Right atrium auricular region (tissue), 2 donors: Measurements from ENCODE around the gene PRMT2. TPM values are rescaled to one million over a fixed set of nuclear protein-coding genes. Genes with fewer than 3 reads are reported as not detected.

Experiments
- DNase-seq: peaks from one replicate; pipeline ENCODE4 v3.0.0-alpha.2; 2019; ENCODE audit warnings: low spot score
- H3K27ac ChIP-seq, 2 donors: fragments of 200-600 bp; sonication (generic); 1 replicate in 1 of 2; 2 replicates in 1 of 2; pipeline ENCODE4 v1.5.1; 2016 to 2019
- H3K27me3 ChIP-seq, 2 donors: fragments of 200-600 bp; sonication (generic); one replicate each; pipeline versions ENCODE4 v1.5.1 to v1.6.0; 2017 to 2019
- H3K36me3 ChIP-seq: fragments of 200-600 bp; sonication (generic); one replicate; pipeline ENCODE4 v1.5.1; 2016
- H3K4me1 ChIP-seq, 2 donors: fragments of 200-600 bp; sonication (generic); one replicate each; pipeline versions ENCODE4 v1.5.1 to v1.6.0; 2017 to 2019
- H3K4me3 ChIP-seq, 2 donors: fragments of 200-600 bp; sonication (generic); 1 replicate in 1 of 2; 2 replicates in 1 of 2; pipeline ENCODE4 v1.5.1; 2017 to 2019; ENCODE audit warnings: mild to moderate bottlenecking in 1 of 2, moderate library complexity in 1 of 2
- H3K9me3 ChIP-seq, 2 donors: fragments of 200-600 bp; sonication (generic); one replicate each; pipeline ENCODE4 v1.5.1; 2019
- CTCF ChIP-seq, 2 donors: fragments of 200-600 bp; sonication (generic); IDR thresholded peaks; one replicate each; pipeline ENCODE4 v1.5.1; 2019; ENCODE audit warnings: antibody characterized with exemption in 2 of 2
- total RNA-seq, 2 donors: library from RNA; depleted of rRNA; stranded (reverse); fragments of >200 nt; gene quantifications; one replicate each; pipeline ENCODE4 v1.1.0, GENCODE V29; 2016

PRMT2 gene
- total RNA-seq, 2 donors from 2014 or later, result 36.7 to 60.5 TPM

GRCh38 chr21:46598581-46599572 lies 36.6 kb upstream of the PRMT2 start:
- TF ChIP-seq CTCF (IDR thresholded peaks at IDR 0.05), result no peak
- Histone ChIP-seq H3K9me3 (no peaks in the 10 kb centered on the region), H3K27ac (peak overlapping the region in 1 of 2 donors; percentile 31), H3K4me1 (peaks cover 0 to 14% of the 10 kb centered on the region in 2 donors), H3K36me3 (no peaks in the 10 kb centered on the region), H3K4me3 (no peak overlapping the region), H3K27me3 (no peaks in the 10 kb centered on the region)
- peak; percentile 78 for DNase-seq

- no peak overlapping the region for H3K4me3 ChIP-seq
- peaks cover 0 to 14% of the 10 kb centered on the region in 2 donors for H3K4me1 ChIP-seq
- no peak overlapping the region for H3K27ac ChIP-seq
- no peak for DNase-seq
- no peak for TF ChIP-seq CTCF (IDR thresholded peaks at IDR 0.05)
- H3K36me3 ChIP-seq, result no peaks in the 10 kb centered on the region
- H3K9me3 ChIP-seq, result no peaks in the 10 kb centered on the region
- no peaks in the 10 kb centered on the region for H3K27me3 ChIP-seq
Observed at GRCh38 chr21:46600305-46600704, 35.2 kb upstream of the PRMT2 start.

GRCh38 chr21:46600978-46601377 lies 34.5 kb upstream of the PRMT2 start:
- Histone ChIP-seq H3K4me1 (peaks cover 0 to 14% of the 10 kb centered on the region in 2 donors), H3K4me3 (no peak overlapping the region), H3K9me3 (no peaks in the 10 kb centered on the region), H3K27ac (no peak overlapping the region), H3K27me3 (no peaks in the 10 kb centered on the region), H3K36me3 (no peaks in the 10 kb centered on the region)
- DNase-seq, result no peak
- TF ChIP-seq CTCF (IDR thresholded peaks at IDR 0.05), result no peak

- H3K27me3 ChIP-seq, result no peaks in the 10 kb centered on the region
- H3K4me1 ChIP-seq, result peaks cover 0 to 14% of the 10 kb centered on the region in 2 donors
- no peak overlapping the region for H3K4me3 ChIP-seq
- H3K9me3 ChIP-seq, result no peaks in the 10 kb centered on the region
- H3K36me3 ChIP-seq, result no peaks in the 10 kb centered on the region
- TF ChIP-seq CTCF (IDR thresholded peaks at IDR 0.05), result no peak
- no peak overlapping the region for H3K27ac ChIP-seq
- DNase-seq, result no peak
Observed at GRCh38 chr21:46603228-46603627, 32.2 kb upstream of the PRMT2 start.

GRCh38 chr21:46604329-46604974 lies 31.0 kb upstream of the PRMT2 start:
- H3K36me3 ChIP-seq, result no peaks in the 10 kb centered on the region

More at GRCh38 chr21:46604329-46604974, 31.0 kb upstream of the PRMT2 start:
- DNase-seq, result no peak
- peaks cover 0 to 4% of the 10 kb centered on the region in 2 donors for H3K4me1 ChIP-seq
- H3K9me3 ChIP-seq, result no peaks in the 10 kb centered on the region
- no peak overlapping the region for H3K27ac ChIP-seq
- H3K4me3 ChIP-seq, result no peak overlapping the region
- H3K27me3 ChIP-seq, result no peaks in the 10 kb centered on the region
- no peak for TF ChIP-seq CTCF (IDR thresholded peaks at IDR 0.05)
